ENCODE measurements around the gene C1orf53.

DNA sequence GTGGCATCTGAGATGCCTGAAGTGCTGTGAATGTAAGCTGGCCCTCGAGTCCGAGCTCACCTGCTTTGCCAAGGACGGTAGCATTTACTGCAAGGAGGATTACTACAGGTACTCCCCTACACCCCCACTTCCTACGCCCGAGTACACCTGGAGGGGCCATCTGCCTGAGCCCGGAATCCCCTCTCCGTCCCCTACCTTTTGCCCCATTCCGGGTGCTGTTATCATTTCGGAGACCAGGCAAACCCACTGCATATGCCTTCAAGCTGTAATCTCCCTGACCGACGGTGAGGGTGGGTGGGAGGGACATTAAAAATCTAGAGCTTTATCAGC is 17.6 kb downstream of the C1orf53 start:
- no peak for TF ChIP-seq CTCF (IDR thresholded peaks at IDR 0.05)
- TF ChIP-seq EZH2 (IDR thresholded peaks at IDR 0.05; ENCODE audit: borderline replicate concordance, insufficient read depth, low read depth, low read length, poor library complexity, severe bottlenecking), result no peak

Measured in B cell (primary cell).